Measurements from ENCODE around the gene DCBLD2. TPM values are rescaled to one million over a fixed set of nuclear protein-coding genes. Genes with fewer than 3 reads are reported as not detected.

The DCBLD2 gene, protein sequence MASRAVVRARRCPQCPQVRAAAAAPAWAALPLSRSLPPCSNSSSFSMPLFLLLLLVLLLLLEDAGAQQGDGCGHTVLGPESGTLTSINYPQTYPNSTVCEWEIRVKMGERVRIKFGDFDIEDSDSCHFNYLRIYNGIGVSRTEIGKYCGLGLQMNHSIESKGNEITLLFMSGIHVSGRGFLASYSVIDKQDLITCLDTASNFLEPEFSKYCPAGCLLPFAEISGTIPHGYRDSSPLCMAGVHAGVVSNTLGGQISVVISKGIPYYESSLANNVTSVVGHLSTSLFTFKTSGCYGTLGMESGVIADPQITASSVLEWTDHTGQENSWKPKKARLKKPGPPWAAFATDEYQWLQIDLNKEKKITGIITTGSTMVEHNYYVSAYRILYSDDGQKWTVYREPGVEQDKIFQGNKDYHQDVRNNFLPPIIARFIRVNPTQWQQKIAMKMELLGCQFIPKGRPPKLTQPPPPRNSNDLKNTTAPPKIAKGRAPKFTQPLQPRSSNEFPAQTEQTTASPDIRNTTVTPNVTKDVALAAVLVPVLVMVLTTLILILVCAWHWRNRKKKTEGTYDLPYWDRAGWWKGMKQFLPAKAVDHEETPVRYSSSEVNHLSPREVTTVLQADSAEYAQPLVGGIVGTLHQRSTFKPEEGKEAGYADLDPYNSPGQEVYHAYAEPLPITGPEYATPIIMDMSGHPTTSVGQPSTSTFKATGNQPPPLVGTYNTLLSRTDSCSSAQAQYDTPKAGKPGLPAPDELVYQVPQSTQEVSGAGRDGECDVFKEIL
- 10 to 100 TPM; 15.3 to 22.4 TPM for total RNA-seq

DNA sequence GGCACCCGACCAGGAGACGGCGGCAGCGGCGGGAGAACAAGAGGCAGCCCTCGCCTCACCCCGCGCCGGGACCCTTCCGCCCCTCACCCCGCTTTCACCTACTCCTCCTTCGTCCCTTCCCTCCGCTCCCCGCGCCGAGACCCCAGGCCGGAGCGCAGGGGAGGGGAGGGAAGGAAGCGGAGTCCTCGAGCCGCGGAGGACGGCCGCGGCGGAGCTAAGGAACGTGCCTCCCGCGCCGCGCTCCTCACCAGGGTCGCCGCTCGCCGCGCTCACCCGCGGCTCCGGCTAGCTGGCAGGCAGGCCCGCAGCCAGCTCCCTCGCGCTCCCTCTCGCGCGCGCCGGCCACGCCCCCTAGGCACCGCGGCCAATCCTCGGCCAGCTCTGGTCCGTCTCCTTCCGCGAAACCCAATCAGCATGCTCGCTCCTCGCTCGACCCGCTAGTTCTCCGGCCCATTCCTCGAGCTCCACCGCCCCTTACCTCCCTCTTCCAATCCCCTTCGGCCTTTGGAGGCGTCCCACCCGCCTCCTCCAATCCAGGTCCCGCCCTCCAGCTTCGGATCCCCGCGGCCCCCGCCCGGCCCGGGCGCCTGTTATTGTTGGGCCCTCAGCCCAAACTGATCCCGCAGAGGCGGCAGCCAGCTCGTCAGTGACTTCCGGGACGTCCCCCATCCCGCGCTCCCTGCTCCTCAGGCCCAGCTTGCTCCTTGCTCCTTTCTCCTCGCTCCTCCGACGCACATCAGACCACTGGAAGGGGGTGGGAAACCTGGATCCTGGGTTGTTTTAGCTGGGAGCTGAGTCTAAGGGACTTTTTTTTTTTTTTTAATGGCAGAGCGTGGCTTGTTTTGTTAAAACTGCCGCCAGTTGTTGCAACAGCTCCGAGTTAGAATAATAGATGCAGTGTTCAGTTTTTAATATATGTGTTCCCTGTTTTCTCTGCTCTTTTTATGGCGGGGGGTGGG, at the start of gene DCBLD2:
Gene DCBLD2, minus strand, starts transcription at position 304 of the 959 bp plus-strand sequence. CDS start 369 bp downstream, outside the sequence.
- Histone ChIP-seq H3K9me3 (no peaks in the 10 kb centered on the region), H3K27me3 (no peaks in the 10 kb centered on the region), H3K4me1 (peaks cover 21% of the 10 kb centered on the region), H3K36me3 (replicated peaks in 1 of 2; ENCODE audit: insufficient read depth in 1 of 2, low read depth in 2 of 2) (no peaks in the 10 kb centered on the region), H3K27ac (peak within 1 kb of the TSS; percentile 52 to 94 (median 88)), H3K4me3 (peak within 1 kb of the TSS; percentile 50 to 80)
- peak; percentile 77 to 86 (median 81) for TF ChIP-seq POLR2A (IDR thresholded peaks at IDR 0.05)
- TF ChIP-seq, protein P1, sequence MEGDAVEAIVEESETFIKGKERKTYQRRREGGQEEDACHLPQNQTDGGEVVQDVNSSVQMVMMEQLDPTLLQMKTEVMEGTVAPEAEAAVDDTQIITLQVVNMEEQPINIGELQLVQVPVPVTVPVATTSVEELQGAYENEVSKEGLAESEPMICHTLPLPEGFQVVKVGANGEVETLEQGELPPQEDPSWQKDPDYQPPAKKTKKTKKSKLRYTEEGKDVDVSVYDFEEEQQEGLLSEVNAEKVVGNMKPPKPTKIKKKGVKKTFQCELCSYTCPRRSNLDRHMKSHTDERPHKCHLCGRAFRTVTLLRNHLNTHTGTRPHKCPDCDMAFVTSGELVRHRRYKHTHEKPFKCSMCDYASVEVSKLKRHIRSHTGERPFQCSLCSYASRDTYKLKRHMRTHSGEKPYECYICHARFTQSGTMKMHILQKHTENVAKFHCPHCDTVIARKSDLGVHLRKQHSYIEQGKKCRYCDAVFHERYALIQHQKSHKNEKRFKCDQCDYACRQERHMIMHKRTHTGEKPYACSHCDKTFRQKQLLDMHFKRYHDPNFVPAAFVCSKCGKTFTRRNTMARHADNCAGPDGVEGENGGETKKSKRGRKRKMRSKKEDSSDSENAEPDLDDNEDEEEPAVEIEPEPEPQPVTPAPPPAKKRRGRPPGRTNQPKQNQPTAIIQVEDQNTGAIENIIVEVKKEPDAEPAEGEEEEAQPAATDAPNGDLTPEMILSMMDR (IDR thresholded peaks at IDR 0.05) = no peak
- peak; percentile 98 for ATAC-seq
- intact Hi-C loops (cut with DNase I) = no loop called here
- WGBS, 2 donors = 0 to 1% methylated on average over 50 to 83 of the region's 86 CpGs
- DNase-seq = peak; percentile 97 to 99 (median 98)

DNA sequence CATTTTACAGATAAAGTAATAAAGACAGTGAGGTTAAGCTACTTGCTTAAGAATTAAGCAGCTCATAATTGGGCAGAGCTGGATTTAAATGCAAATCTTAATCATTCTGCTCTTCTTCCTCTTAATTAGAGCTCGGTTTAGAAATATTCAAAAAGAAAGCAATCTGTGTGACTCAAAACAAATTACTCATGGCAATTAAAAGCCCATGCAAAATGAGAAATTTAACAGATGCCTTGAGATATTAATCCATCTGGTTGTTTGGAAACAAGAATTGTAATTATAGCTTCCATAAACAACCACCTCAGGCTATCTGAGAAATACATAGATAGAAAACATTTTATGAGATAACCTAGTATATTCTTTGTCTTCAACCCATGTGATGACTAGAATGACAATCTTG, 44.2 kb upstream of the DCBLD2 start:
- Histone ChIP-seq H3K27ac (no peak overlapping the region), H3K4me1 (no peaks in the 10 kb centered on the region)
- WGBS, 2 donors = 50 to 58% methylated on average over 1 of the region's 1 CpG

DNA sequence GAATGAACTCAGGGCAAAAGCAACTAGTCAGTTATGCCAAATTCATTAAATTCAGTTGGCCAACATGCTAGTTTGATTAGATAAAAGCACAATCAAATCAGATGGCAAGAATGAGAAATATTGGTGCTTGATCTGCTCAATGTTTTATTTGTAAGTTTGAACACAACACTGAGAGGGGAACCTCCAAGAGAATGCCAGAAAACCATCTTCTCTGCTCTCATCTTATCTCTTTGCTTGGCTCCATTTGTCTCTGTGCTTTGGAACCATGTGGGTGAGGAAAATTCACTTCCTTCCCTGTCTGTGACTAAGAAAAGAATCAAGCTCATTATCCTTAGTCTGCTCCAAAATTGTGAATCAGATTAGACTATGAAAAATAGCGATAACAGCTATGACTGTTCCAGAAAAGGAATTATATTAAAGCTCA, 43.6 kb upstream of the DCBLD2 start:
- no peak overlapping the region for H3K27ac ChIP-seq
- TF ChIP-seq, protein P1 (IDR thresholded peaks at IDR 0.05) = no peak
- no peak for TF ChIP-seq POLR2A (IDR thresholded peaks at IDR 0.05)
- H3K9me3 ChIP-seq = no peaks in the 10 kb centered on the region
- intact Hi-C loops (cut with DNase I) = no loop called here
- ATAC-seq = no peak
- DNase-seq = no peak
- WGBS, 2 donors = 78 to 86% methylated on average over 1 of the region's 1 CpG
- no peaks in the 10 kb centered on the region for H3K4me1 ChIP-seq
- no peaks in the 10 kb centered on the region for H3K36me3 ChIP-seq (replicated peaks in 1 of 2; ENCODE audit: insufficient read depth in 1 of 2, low read depth in 2 of 2)
- H3K4me3 ChIP-seq = no peak overlapping the region
- no peaks in the 10 kb centered on the region for H3K27me3 ChIP-seq

More for the DNA sequence above, 44.2 kb upstream of the DCBLD2 start:
- Histone ChIP-seq H3K9me3 (no peaks in the 10 kb centered on the region), H3K4me3 (no peak overlapping the region), H3K36me3 (replicated peaks in 1 of 2; ENCODE audit: insufficient read depth in 1 of 2, low read depth in 2 of 2) (no peaks in the 10 kb centered on the region), H3K27me3 (no peaks in the 10 kb centered on the region)
- intact Hi-C loops (cut with DNase I) = no loop called here
- TF ChIP-seq POLR2A (IDR thresholded peaks at IDR 0.05) = no peak
- TF ChIP-seq, protein P1 (IDR thresholded peaks at IDR 0.05) = no peak
- DNase-seq (no peak), ATAC-seq (no peak)

DNA sequence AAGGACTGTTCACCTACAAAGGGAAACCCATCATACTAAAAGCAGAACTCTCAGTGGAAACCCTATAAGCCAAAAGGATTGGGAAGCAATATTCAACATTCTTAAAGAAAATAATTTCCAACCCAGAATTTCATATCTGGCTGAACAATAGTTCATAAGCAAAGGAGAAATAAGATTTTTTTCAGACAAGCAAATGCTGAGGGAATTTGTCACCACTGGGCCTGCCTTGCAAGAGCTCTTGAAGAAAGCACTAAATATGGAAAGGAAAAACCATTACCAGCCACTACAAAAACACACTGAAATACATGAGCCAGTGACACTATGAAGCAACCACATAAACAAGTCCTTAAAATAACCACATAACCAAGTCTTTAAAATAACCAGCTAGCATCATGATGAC, 28.9 kb upstream of the DCBLD2 start:
- ATAC-seq (no peak), DNase-seq (no peak)
- Histone ChIP-seq H3K36me3 (replicated peaks in 1 of 2; ENCODE audit: insufficient read depth in 1 of 2, low read depth in 2 of 2) (no peaks in the 10 kb centered on the region), H3K4me1 (no peaks in the 10 kb centered on the region), H3K27ac (no peak overlapping the region), H3K4me3 (no peak overlapping the region), H3K27me3 (no peaks in the 10 kb centered on the region), H3K9me3 (peaks cover 0 to 10% (median 0%) of the 10 kb centered on the region in 3 donors)
- TF ChIP-seq POLR2A (IDR thresholded peaks at IDR 0.05) = no peak
- TF ChIP-seq, protein P1 (IDR thresholded peaks at IDR 0.05) = no peak
- intact Hi-C loops (cut with DNase I) = no loop called here

All from body of pancreas (tissue), 4 donors.